Activated CD4-positive, alpha-beta T cell treated with anti-CD3 and anti-CD28 coated beads, Interleukin-2, amount 10 ng/mL, durations not matched to agents 7 days and 5 days (primary cell): ENCODE data around the gene NEMP1. TPM values are rescaled to one million over a fixed set of nuclear protein-coding genes. Genes with fewer than 3 reads are reported as not detected.
A peak's percentile ranks its signal among the peaks of the same experiment; 100 is the strongest.

Experiments used
- CTCF ChIA-PET: fragments of 350-600 bp; sonication (Branson Sonifier 250); formaldehyde crosslinking; loops from one replicate; lab custom pipeline; 2021; ENCODE audit warnings: antibody characterized with exemption; lab: Charles Lee
- POLR2A ChIA-PET: fragments of 350-600 bp; sonication (Branson Sonifier 250); formaldehyde crosslinking; loops from one replicate; lab custom pipeline; 2021; ENCODE audit warnings: antibody characterized with exemption; lab: Charles Lee
- DNase-seq: peaks from one replicate; pipeline ENCODE4 v3.0.0-alpha.2; 2020
- H3K27ac Mint-ChIP-seq: one replicate; pipeline ENCODE4 v1.8.0; 2021; ENCODE audit warnings: mild to moderate bottlenecking, moderate library complexity, mixed read lengths
- H3K27me3 Mint-ChIP-seq: one replicate; pipeline ENCODE4 v1.8.0; 2021; ENCODE audit warnings: mixed read lengths
- H3K36me3 Mint-ChIP-seq: one replicate; pipeline ENCODE4 v1.8.0; 2021; ENCODE audit warnings: low read depth, mixed read lengths
- H3K4me1 Mint-ChIP-seq: one replicate; pipeline ENCODE4 v1.8.0; 2021; ENCODE audit warnings: mixed read lengths
- H3K4me3 Mint-ChIP-seq: one replicate; pipeline ENCODE4 v1.8.0; 2021; ENCODE audit warnings: mild to moderate bottlenecking, moderate library complexity, mixed read lengths
- H3K9me3 Mint-ChIP-seq: one replicate; pipeline ENCODE4 v1.8.0; 2021; ENCODE audit warnings: mixed read lengths
- total RNA-seq, 2 experiments: library from RNA; stranded (reverse); gene quantifications; one replicate each; pipeline ENCODE4 v1.2.3, GENCODE V29; 2021

Gene NEMP1
- total RNA-seq, 2 experiments from 2014 or later = 50.2 to 54.3 TPM

DNA sequence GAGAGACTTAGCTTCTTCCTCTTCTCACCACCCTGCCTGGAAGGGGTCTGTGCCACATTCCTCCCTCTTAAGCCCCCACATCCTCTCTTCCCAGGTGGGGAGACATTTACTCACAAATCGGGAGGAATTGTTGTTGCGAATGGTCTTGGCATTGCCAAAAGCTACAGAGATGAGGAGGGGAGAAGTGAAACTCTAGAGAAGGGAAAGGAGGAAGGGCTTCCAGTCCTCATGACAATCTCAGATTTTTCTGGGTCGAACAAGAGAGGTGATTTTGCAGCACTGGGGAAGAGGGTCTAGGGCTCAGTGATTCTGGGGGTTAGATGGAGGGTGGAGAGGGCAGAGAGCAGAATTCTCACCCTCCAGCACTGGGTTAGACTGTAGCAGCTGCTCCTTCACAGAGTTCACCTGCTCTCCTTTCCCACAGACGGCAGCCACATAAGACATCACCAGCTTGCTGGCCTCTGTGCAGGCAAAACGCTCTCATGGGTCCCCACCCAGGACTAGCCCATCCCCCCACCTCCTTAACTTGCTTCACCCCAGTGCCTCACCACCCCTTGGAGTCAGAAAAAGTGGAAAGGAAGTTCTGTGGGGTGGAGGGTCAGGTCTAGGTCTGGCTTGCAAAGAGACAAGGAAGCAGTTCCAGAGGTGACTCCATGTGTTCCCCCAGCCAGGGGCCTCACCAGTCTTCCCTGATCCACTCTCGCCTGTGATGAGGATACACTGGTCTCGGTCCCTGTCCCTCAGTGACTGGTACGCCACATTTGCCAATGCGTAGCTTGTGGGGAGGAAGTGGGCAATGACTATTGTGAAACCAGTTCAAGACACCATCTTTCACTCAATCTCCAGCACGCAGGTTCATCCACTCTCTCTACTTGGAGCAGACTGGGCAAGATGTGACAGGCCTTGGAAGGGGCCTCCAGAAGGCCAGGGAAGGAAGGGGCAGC is 31.4 kb downstream of the NEMP1 start:
- ChIA-PET CTCF (interaction anchor here (0.6 to 4.1 kb wide), 18 partner anchors 10 to 289 kb away, joined by 3 to 31 read pairs (median 4); no protein-coding TSS in a partner anchor), POLR2A (interaction anchor here (0.8 to 1.2 kb wide), 2 partner anchors 32 to 50 kb away, joined by 3 to 4 read pairs; no protein-coding TSS in a partner anchor)
- H3K36me3 Mint-ChIP-seq = peaks cover 2% of the 10 kb centered on the region
- H3K27me3 Mint-ChIP-seq = no peaks in the 10 kb centered on the region
- DNase-seq = peak; percentile 71
- peak overlapping the region; percentile 85 for H3K27ac Mint-ChIP-seq
- peaks cover 38% of the 10 kb centered on the region for H3K4me1 Mint-ChIP-seq
- H3K9me3 Mint-ChIP-seq = no peaks in the 10 kb centered on the region
- H3K4me3 Mint-ChIP-seq = peak overlapping the region; percentile 8

DNA sequence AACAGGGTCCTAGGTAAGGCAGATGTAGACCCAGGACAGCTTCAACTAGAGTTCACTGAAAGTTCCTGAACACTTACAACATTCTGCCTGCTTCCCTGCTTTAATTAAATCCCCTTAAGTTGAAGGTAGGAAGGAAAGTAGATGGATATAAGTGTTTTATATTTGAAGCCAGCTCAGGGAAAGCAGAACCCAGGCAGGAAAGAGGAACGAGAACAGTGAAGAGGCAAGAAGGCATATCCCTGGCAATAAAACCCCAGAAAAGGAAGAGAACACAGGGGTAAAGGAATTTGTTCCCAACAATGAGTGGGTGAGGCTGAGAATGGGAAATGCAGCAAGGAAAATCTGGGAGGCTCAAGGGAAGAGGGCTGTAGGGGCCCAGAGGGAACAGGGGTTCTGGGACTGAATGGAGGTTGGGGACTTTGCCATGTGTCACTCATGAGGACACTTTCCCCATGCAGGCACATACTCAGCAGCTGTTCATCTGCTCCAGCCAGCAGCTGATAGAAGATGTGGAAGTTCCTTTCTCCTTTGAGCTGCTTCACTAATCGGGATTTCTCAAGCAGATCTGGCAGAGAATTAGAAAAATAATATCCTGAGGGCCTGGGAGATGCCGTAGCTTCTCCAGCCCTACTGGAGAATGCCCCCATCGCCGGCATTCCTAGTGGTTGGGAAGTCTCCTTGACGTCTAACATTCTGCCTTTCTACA is 32.4 kb downstream of the NEMP1 start:
- H3K27ac Mint-ChIP-seq = peak overlapping the region; percentile 85
- peaks cover 38% of the 10 kb centered on the region for H3K4me1 Mint-ChIP-seq
- H3K4me3 Mint-ChIP-seq = no peak overlapping the region
- DNase-seq = no peak
- POLR2A ChIA-PET = no interaction called here
- H3K9me3 Mint-ChIP-seq = no peaks in the 10 kb centered on the region
- peaks cover 1% of the 10 kb centered on the region for H3K27me3 Mint-ChIP-seq
- CTCF ChIA-PET = interaction anchor here (0.8 to 4.1 kb wide), 7 partner anchors 11 to 288 kb away, joined by 3 to 31 read pairs (median 4); no protein-coding TSS in a partner anchor
- H3K36me3 Mint-ChIP-seq = peaks cover 2% of the 10 kb centered on the region

GRCh38 chr12:57044889-57045288 is 33.7 kb downstream of the NEMP1 start:
- ChIA-PET POLR2A (no interaction called here), CTCF (no interaction called here)
- peaks cover 2% of the 10 kb centered on the region for H3K36me3 Mint-ChIP-seq
- no peaks in the 10 kb centered on the region for H3K9me3 Mint-ChIP-seq
- peaks cover 3% of the 10 kb centered on the region for H3K27me3 Mint-ChIP-seq
- H3K27ac Mint-ChIP-seq = no peak overlapping the region
- H3K4me1 Mint-ChIP-seq = peaks cover 38% of the 10 kb centered on the region
- no peak overlapping the region for H3K4me3 Mint-ChIP-seq
- no peak for DNase-seq

GRCh38 chr12:57044468-57044867 is 34.1 kb downstream of the NEMP1 start:
- POLR2A ChIA-PET = no interaction called here

GRCh38 chr12:57042695-57043094 is 35.9 kb downstream of the NEMP1 start:
- ChIA-PET CTCF (interaction anchor here (1.1 to 1.4 kb wide), 2 partner anchors 10 to 16 kb away, joined by 3 to 4 read pairs; no protein-coding TSS in a partner anchor), POLR2A (no interaction called here)
- Mint-ChIP-seq H3K27ac (no peak overlapping the region), H3K36me3 (no peaks in the 10 kb centered on the region), H3K4me1 (peaks cover 25% of the 10 kb centered on the region), H3K27me3 (peaks cover 3% of the 10 kb centered on the region), H3K4me3 (no peak overlapping the region), H3K9me3 (no peaks in the 10 kb centered on the region)
- DNase-seq = no peak

More at GRCh38 chr12:57044468-57044867, 34.1 kb downstream of the NEMP1 start:
- Mint-ChIP-seq H3K4me3 (no peak overlapping the region), H3K4me1 (peaks cover 38% of the 10 kb centered on the region), H3K36me3 (peaks cover 2% of the 10 kb centered on the region), H3K27me3 (peaks cover 3% of the 10 kb centered on the region), H3K9me3 (no peaks in the 10 kb centered on the region), H3K27ac (no peak overlapping the region)
- DNase-seq = no peak
- CTCF ChIA-PET = no interaction called here

DNA sequence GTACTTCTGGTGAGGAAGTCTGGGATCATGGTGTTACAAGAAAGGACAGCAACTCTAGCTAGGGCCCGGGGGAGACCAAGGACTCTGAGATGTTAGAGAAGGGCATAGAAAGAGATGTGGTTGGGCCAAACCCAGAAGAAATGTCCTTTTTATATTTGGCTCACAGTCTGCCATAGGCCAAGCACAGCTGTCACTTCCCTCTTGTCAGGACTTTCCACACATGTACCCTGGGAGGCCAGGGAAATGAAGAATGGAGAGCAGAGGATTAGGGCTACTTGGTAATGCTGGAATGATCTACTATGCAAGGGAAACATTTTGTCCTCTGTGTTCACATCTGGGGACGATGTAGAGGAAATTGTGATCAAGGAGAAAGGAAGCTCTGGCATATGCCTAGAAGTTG is 37.8 kb downstream of the NEMP1 start:
- Mint-ChIP-seq H3K27ac (no peak overlapping the region), H3K27me3 (peaks cover 3% of the 10 kb centered on the region), H3K9me3 (no peaks in the 10 kb centered on the region), H3K4me3 (no peak overlapping the region), H3K36me3 (no peaks in the 10 kb centered on the region), H3K4me1 (peaks cover 6% of the 10 kb centered on the region)
- CTCF ChIA-PET = interaction anchor here (0.8 to 1.9 kb wide), 9 partner anchors 9 to 35 kb away, joined by 3 to 8 read pairs (median 4); partner anchors contain the start of genes MYO1A and TAC3
- DNase-seq = no peak
- POLR2A ChIA-PET = interaction anchor here (0.6 to 0.7 kb wide), 2 partner anchors 9 to 33 kb away, joined by 3 read pairs; partner anchors contain the start of gene MYO1A

- Mint-ChIP-seq H3K4me3 (no peak overlapping the region), H3K36me3 (no peaks in the 10 kb centered on the region), H3K4me1 (peaks cover 3% of the 10 kb centered on the region), H3K27me3 (peaks cover 3% of the 10 kb centered on the region), H3K27ac (no peak overlapping the region), H3K9me3 (no peaks in the 10 kb centered on the region)
- POLR2A ChIA-PET = interaction anchor here (0.7 kb wide), 1 partner anchor 32 kb away, joined by 3 read pairs; no protein-coding TSS in a partner anchor
- CTCF ChIA-PET = interaction anchor here (0.8 to 1.9 kb wide), 8 partner anchors 9 to 35 kb away, joined by 3 to 8 read pairs (median 4); partner anchors contain the start of genes MYO1A and TAC3
- no peak for DNase-seq
These were observed 38.4 kb downstream of the NEMP1 start for GRCh38 chr12:57040211-57040610.

DNA sequence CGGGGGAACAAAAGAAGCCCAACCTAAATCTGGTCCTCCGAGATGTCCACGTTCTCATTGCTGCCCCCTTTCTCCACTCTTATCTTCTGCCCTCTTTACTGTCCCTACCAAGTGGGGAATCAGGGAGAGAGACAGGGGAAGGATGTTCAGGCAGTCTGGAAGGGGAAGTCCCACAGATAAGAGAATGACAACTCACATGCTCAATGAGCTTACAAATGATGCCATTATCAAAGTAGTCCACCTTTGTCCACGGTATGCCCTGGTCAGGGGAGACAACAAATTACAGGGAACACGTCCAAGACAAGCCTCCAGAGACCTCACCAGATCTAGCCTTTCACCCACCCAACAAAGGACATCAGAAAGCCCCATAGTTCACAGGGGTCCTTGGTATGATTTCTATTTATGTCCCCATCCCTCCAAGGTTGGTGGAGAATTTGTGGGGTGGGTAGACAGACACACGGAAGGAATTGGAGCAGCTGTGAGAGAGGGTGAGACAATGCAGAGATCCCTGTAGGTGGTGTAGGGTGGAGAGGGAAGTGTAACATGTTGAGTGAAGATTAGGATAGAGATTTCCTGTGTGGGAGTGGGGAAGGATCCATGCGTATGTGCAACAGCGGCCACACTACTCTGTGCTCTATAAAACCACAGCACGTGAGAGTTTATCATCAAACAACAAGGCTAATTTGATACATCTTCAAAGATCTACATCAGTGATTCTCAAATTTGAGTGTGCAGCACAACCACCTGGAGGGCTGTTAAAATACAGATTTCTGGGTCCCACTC is 39.4 kb downstream of the NEMP1 start:
- H3K4me3 Mint-ChIP-seq = no peak overlapping the region
- H3K36me3 Mint-ChIP-seq = no peaks in the 10 kb centered on the region
- POLR2A ChIA-PET = no interaction called here
- H3K9me3 Mint-ChIP-seq = no peaks in the 10 kb centered on the region
- peaks cover 3% of the 10 kb centered on the region for H3K27me3 Mint-ChIP-seq
- H3K27ac Mint-ChIP-seq = no peak overlapping the region
- no peaks in the 10 kb centered on the region for H3K4me1 Mint-ChIP-seq
- DNase-seq = no peak
- CTCF ChIA-PET = interaction anchor here (1.1 to 1.6 kb wide), 2 partner anchors 18 to 24 kb away, joined by 3 read pairs; no protein-coding TSS in a partner anchor

DNA sequence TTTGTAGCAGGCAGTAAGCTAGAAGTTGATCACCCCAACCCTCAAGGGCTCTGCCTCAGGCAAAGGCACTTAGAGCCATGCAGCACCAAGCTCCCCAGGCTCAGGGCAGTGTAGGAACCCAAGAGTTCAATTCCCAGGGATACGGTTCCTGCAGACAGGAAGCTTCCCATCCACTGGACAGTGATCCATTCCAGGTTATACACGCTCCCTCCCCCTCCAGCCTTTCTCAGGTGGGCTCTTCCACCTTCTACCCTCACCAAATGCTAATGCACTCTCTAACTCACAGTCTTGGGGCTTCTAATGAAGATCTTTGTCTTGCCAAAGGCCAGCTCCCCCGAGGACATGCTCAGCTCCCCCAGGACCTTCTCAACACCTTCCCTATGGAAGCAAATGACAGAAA is 41.3 kb downstream of the NEMP1 start:
- POLR2A ChIA-PET = no interaction called here
- DNase-seq = no peak
- H3K36me3 Mint-ChIP-seq = no peaks in the 10 kb centered on the region
- H3K4me3 Mint-ChIP-seq = no peak overlapping the region
- CTCF ChIA-PET = interaction anchor here (1.2 to 1.6 kb wide), 2 partner anchors 9 to 14 kb away, joined by 5 read pairs; no protein-coding TSS in a partner anchor
- H3K27ac Mint-ChIP-seq = no peak overlapping the region
- peaks cover 2% of the 10 kb centered on the region for H3K4me1 Mint-ChIP-seq
- no peaks in the 10 kb centered on the region for H3K9me3 Mint-ChIP-seq
- peaks cover 3% of the 10 kb centered on the region for H3K27me3 Mint-ChIP-seq

- CTCF ChIA-PET = interaction anchor here (0.8 to 5.4 kb wide), 8 partner anchors 10 to 79 kb away, joined by 3 to 31 read pairs (median 4); partner anchors contain the start of gene TAC3
- H3K9me3 Mint-ChIP-seq = no peaks in the 10 kb centered on the region
These were observed 45.2 kb downstream of the NEMP1 start for GRCh38 chr12:57033431-57033830.

DNA sequence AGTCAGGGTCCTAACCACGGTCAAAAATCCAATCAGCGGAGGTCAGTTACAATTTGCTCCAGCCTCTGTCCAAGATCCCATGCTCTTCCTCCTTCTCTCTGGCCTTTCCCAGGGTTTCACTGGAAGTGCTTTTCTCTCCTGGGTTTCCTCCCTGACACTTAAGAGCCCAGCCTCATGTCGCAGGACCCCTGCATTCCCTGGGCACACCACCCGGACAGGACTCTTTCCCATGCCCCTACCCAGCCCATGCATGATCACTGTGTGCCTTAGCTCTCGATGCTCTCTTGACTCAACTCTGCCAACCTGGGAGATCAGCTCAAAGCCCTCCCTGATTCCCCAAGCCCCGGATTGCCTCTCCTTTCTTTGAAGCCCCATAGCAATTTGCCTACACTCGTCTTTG is 46.8 kb downstream of the NEMP1 start:
- H3K4me1 Mint-ChIP-seq = peaks cover 41% of the 10 kb centered on the region
- no peaks in the 10 kb centered on the region for H3K36me3 Mint-ChIP-seq
- ChIA-PET POLR2A (no interaction called here), CTCF (interaction anchor here (0.9 to 5.4 kb wide), 16 partner anchors 9 to 93 kb away, joined by 3 to 31 read pairs (median 5); partner anchors contain the start of genes MYO1A, NEMP1, STAT6 and TAC3)
- H3K27ac Mint-ChIP-seq = no peak overlapping the region
- no peak overlapping the region for H3K4me3 Mint-ChIP-seq
- DNase-seq = no peak
- no peaks in the 10 kb centered on the region for H3K27me3 Mint-ChIP-seq
- no peaks in the 10 kb centered on the region for H3K9me3 Mint-ChIP-seq

More at GRCh38 chr12:57033431-57033830, 45.2 kb downstream of the NEMP1 start:
- no peak overlapping the region for H3K27ac Mint-ChIP-seq
- no peaks in the 10 kb centered on the region for H3K27me3 Mint-ChIP-seq
- DNase-seq = no peak
- peaks cover 26% of the 10 kb centered on the region for H3K4me1 Mint-ChIP-seq
- POLR2A ChIA-PET = no interaction called here
- H3K4me3 Mint-ChIP-seq = no peak overlapping the region
- H3K36me3 Mint-ChIP-seq = no peaks in the 10 kb centered on the region
